ENCODE results near the gene TMEM151B.
A peak's percentile ranks its signal among the peaks of the same experiment; 100 is the strongest.

The TMEM151B gene

GRCh38 chr6:44253307-44254101 is 16.7 kb upstream of the TMEM151B start:
- DNase-seq: peak; percentile 61

DNA sequence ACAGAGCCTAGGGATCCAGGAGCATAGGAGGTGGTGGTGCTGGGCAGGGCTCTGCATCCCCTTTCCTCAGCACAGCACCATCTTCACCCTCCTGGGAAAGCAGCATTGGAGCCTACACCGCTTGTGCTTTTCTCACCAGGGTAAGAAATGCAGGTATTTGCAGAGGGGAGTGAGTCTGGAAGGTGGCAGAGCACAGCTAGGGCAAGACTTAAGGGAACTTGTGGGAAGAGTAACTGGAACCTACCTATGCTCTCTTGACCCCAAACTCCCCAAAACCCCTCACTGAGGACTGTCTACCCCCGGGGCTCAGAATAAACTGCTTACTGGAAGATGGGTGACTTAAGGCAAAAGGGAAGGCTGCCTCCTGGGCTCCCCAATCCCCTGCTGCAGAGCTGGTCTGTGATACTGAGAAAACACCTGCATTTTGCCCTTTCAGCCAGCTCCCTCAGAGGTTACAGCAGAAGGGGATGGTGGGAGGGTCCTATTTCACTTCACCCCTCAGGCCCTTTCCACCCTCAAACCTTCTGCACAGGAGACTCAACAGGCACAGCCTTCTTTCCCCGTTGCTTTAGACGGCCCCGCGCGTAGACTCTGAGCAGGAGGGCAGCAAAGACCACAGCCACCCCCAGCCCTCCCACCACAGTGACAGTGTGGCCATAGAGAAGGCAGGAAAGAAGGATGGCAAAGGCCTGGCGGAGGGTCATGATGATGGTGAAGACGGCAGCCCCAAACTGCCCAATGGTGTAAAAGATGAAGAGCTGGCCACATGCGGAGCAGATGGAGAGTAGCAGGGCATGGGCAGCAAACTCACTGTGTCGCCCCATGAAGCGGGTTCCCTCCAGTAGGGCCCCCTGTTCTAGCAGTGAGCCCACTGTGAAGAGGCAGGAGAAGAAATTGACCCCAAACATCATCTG is 15.8 kb upstream of the TMEM151B start:
- peak; percentile 43 for DNase-seq

GRCh38 chr6:44255105-44255808 is 15.0 kb upstream of the TMEM151B start:
- peak; percentile 43 for DNase-seq

- no peak for DNase-seq
Observed at GRCh38 chr6:44255871-44256774, 14.1 kb upstream of the TMEM151B start.

- DNase-seq: peak; percentile 33
Observed at GRCh38 chr6:44256775-44257024, 13.6 kb upstream of the TMEM151B start.

DNA sequence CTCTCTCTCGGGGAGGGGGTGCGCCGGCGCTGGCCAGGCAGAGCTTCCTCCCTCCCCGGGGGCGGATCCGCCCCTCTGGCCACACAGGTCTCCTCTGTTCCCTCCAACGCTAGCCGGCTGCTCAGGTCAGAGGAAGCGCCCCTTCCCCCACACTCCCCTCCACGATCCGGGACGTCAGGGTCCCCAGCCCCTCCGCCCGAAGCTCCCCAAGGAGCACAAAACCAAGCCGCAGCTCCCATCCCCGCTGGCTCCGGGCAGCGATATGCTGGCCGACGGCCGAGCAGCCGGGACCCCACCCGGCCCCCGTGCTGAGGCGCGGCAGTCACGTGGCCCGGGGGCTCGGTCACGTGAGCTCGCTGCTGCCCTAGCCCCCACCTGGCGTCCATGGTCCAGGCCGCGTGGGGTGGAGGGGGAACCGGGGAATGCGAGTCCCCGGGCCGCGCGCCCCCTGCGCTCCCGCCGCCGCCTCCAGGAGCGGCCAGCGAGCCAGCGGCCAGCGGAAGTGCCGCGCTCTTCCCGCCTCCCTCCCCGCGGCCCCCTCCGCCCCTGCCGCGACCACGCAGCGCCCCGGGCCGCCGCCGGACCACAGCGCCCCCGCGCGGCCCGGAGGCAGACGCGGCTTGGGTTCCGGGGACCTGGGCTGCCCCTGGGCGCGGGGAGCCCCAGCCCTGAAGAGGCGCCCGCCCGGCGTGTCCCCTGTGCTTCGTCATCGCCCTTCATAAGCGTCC is 13.1 kb upstream of the TMEM151B start, which contains the start of gene SLC35B2:
TSS of gene SLC35B2 (minus strand) at position 504 of the 728 bp plus-strand sequence. CDS start at position 386, 118 bp downstream.
- peak; percentile 64 for DNase-seq

DNA sequence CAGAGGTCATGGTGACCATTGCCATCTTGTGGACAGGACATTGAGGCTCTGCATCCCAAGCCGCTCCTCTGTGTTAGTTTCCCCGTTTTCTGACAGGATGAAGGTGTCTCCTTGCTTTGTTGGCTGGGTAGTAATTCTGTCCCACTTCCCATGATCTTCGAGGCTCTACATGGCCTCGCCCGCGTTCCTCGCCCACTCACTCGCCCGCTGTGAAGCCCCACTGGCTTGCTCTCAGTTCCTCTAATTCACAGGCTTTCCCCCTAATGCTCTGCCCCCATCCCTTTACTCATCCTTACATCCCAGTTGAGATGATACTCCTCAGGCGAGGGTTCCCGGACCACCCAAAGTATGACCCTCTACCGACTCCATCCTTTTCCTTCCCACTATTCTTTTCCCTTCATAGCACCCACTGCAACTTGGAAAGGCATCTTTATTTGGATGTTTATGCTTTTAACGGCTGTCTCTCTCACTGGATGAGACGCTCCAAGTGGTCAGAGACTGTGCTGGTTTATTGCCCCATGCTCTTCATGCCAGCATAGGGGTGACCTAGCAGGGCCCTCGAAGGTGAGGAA is 12.4 kb upstream of the TMEM151B start:
- no peak for DNase-seq

GRCh38 chr6:44258325-44258863 is 11.9 kb upstream of the TMEM151B start:
- no peak for DNase-seq

- DNase-seq: no peak
Observed at GRCh38 chr6:44258921-44259320, 11.3 kb upstream of the TMEM151B start.

DNA sequence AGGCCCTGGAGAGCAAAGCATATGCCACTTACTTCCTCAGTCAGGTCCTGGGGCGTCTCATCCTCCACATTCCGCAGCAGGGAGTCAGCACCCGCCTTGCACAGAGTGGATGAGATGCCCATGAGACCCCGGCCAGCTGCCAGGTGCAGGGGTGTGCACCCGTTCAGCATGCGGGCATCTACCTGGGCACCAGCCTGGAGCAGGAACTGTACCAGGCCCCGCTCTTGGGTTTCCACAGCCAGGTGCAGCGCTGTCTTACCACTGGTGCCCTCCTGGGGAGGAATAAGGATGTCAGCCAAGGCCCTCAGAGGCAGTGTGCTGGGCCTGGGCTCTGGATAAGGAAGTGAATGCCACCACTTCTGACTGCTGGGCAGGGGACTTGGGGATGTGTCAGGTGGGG is 10.2 kb upstream of the TMEM151B start:
- DNase-seq: no peak

DNA sequence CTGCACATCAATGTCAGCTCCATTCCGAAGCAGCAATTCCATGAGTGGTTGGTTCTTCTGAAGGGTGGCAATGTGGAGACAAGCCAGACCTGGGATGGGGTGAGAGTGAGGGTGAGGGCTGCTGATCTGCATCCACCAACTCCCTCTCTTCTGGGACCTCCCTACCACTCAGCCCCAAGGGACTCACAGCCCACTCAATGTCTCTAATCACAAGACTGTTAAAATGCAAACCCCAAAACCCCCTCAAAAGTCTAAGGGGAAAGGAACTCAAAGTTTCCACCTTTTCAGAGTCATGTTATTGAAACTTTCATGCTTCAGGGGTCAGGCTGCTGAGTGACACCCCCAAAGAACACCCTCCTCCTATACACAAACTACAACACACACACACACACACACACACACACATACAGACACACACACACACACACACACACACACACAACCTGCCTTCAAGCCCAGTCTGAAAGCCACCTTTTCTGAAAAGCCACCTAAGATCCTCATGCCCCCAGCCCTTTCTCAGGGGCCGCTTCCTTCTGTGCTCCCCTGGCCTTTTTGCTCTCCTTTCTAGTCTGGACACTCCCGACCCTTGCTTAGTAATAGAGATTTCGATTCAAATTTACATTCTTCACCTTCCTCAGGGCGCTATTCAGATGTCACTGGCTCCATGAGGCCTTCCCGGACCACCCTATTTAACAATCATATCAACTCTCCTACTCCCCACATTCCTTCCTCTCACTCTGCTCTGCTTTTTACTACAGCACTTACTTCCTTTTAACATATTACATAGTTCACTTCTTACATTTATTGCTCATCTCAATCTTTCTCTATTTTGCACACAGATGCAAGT is 9.6 kb upstream of the TMEM151B start:
- no peak for DNase-seq

GRCh38 chr6:44261581-44261980 is 8.7 kb upstream of the TMEM151B start:
- no peak for DNase-seq

DNA sequence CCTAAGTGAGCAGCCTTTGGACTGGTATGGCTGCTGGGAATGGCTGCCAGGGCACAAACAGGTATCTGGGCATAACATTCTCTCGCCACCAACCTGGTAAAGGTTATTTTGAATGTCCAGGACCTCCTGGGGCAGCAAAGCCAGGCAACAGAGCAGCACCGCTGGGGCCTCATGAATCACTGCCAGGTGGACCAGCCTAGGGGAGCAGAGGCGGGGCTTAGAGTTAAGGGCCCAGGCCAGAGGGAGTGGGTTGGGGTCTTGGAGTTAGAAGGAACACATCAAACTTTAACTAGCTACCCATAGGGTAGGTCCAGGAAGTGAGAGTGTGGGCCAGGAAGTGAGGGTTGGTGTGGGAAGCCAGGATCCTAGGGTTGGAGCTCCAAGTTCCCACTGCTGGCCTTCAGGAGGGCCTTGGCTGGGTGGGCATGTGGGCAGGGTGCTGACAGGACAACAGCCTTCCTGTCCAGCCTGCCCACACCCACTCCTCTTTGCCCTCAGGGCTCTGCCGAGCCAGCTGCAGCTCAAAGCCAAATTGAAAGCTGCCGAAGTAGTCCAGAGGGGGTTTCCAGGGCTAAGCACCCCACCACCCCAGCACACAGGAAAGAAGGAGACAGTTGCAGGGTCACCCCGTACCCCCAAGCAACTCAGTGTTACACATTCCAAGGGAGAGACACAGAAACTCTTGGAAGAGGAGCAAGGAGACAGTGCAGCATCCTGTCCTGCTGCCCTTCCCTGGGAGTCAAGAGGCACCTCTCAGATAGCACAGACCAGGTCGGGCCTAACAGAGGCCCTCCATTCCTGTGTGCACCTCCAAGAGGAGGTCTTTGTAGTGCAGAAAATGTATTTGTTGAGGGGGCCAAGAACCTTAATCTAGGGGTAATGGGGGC is 7.5 kb upstream of the TMEM151B start:
- no peak for DNase-seq

DNA sequence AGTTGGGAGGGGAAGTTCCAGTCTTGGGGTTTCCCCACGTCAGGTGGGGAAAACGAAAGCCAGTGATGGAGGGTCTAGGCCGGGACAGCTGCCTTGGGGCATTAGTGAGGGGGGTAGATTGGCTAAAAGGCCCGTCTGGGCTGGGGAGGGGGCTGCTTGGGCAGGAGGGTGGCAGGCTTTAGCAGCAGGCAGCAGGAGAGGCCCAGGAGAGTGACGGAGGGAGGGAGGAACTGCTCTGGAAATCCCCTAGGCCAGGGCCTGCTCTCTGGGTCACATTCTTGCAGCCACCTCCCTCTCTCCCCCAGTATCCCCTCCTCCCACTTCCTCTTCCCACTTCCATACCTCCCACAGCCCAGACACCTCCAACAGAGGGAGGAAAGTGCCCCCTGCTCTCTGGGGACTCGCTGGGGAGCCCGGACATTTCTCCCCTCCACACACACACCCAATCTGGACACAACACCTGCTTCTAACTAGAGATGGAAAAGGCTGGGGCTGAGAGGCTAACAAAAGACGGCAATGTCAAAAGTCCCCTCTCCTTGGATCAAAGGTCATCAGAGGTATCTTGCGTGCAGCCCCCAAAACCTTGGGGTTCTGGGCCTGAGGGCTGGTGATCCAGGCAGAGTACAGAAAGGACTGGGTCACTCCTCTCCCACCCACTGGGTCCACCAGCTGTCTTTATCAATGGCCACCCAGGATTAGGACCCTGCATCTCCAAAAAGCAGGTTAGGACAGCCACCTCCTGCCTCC is 6.7 kb upstream of the TMEM151B start:
- peak; percentile 42 for DNase-seq

DNA sequence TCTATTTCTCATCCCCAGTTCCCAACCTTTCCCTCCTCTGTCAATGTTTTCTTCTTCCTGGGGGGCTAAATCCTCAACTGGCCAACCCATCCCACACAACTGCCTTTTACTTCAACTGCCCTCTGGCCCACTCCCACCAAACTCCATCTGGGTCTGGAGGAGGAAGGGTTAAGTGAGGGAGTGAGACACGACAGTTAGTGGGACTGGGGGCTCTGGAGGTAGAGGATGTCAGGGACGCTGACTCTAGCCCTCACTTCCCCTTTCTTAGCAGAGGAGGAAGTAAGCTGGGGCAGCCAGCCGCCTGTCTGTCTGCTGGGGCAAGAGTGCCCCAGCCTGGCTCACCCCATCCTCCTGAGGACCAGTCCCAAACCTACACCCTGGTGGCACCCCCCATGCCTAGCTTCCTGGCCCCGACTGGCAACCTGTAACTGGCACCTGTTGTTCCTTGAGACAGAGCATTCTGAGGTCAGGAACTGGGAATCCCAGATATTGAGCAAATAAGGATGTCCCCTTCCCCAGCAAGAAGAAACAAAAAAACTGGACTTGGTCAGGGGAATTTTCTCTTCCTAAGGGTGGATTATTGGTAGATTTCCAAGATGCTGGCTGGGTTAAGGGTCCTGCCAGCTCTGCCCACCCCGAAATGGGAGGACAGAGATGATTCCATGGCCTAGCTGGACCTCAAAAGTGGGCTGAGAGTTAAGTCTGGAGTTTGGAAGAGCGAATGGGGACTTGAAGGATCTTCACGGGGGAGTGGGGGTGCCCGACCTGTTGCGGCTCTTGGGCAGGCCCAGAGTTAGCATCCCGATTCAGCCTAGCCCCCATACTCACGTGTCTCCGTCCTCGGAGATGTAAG is 5.9 kb upstream of the TMEM151B start:
- DNase-seq: peak; percentile 35

DNA sequence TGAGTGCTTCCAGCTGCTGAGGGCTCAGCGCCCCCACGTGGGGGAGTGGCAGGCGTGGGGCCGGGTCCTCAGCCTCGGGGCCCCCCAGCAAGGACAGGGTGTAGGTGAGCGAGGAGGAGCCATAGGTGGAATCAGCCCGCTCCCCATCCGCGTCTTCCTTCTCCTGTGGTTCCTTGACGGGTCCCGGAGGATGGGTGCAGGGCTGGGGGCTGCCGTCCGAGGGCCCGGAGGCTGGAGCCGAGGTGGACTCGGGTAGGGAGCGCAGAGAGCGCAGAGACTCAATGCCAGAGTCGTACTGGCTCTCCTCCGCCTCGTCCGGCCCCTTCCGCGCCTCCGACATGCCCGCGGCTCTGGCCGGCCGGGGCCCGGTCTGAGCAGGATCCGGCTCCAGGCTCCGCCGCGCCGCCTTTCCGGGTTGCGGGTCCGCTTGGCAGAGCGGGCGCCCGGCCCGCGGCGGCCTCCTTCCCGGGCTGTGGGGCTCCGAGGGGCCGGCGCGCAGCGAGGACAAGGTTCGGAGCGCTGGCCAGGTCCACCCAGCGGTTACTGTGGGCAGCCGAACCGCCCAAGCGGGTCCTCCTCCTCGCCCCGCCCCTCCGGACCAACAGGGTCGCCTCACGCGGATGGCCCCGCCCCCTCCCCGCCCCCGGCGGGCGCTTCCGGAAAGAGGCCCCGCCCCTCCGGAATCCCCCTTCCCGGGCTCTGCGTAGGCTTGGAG is 5.1 kb upstream of the TMEM151B start, which contains the start of gene NFKBIE:
TSS of gene NFKBIE (minus strand) at position 545 of the 715 bp plus-strand sequence. CDS start at position 340, 205 bp downstream.
- peak; percentile 93 for DNase-seq
